PFSK-1 (cell line): ENCODE data around the gene CCDC194.
A peak's percentile ranks its signal among the peaks of the same experiment; 100 is the strongest.

Source experiments
- FOXP2 ChIP-seq: optimal IDR thresholded peaks from 2 replicates; pipeline ENCODE3; 2011; ENCODE audit warnings: borderline replicate concordance, control low read depth, inconsistent platforms; ENCODE audit not compliant: insufficient read depth; ENCODE audit errors: extremely low read length, extremely low read depth
- POLR2AphosphoS5 ChIP-seq: IDR thresholded peaks from 2 replicates; pipeline ENCODE4 v1.6.1; 2012; ENCODE audit warnings: low read depth, mild to moderate bottlenecking, control low read depth, low read length, moderate library complexity
- SIN3A ChIP-seq: IDR thresholded peaks from 2 replicates; pipeline ENCODE4 v1.6.1; 2012; ENCODE audit warnings: mild to moderate bottlenecking, low read length, moderate library complexity, borderline replicate concordance; ENCODE audit not compliant: insufficient read depth
- TAF1 ChIP-seq: IDR thresholded peaks from 2 replicates; pipeline ENCODE4 v1.6.1; 2012; ENCODE audit warnings: low read length, control low read depth, borderline replicate concordance; ENCODE audit not compliant: insufficient read depth
- TF ChIP-seq, protein P1 (sequence below), 2 experiments: IDR thresholded peaks; 2 replicates each; pipeline versions ENCODE4 v1.6.1 to v1.8.0; 2011 to 2012; ENCODE audit warnings: low read depth in 2 of 2, low read length in 2 of 2, control low read depth in 1 of 2, inconsistent platforms in 1 of 2, mild to moderate bottlenecking in 1 of 2, moderate library complexity in 1 of 2; ENCODE audit not compliant: insufficient read depth in 1 of 2

Gene CCDC194

GRCh38 chr19:17414097-17414496, 20.1 kb upstream of the CCDC194 start:
- TF ChIP-seq POLR2AphosphoS5 (no peak), SIN3A (no peak), FOXP2 (no peak), TAF1 (no peak)
- TF ChIP-seq, protein P1, sequence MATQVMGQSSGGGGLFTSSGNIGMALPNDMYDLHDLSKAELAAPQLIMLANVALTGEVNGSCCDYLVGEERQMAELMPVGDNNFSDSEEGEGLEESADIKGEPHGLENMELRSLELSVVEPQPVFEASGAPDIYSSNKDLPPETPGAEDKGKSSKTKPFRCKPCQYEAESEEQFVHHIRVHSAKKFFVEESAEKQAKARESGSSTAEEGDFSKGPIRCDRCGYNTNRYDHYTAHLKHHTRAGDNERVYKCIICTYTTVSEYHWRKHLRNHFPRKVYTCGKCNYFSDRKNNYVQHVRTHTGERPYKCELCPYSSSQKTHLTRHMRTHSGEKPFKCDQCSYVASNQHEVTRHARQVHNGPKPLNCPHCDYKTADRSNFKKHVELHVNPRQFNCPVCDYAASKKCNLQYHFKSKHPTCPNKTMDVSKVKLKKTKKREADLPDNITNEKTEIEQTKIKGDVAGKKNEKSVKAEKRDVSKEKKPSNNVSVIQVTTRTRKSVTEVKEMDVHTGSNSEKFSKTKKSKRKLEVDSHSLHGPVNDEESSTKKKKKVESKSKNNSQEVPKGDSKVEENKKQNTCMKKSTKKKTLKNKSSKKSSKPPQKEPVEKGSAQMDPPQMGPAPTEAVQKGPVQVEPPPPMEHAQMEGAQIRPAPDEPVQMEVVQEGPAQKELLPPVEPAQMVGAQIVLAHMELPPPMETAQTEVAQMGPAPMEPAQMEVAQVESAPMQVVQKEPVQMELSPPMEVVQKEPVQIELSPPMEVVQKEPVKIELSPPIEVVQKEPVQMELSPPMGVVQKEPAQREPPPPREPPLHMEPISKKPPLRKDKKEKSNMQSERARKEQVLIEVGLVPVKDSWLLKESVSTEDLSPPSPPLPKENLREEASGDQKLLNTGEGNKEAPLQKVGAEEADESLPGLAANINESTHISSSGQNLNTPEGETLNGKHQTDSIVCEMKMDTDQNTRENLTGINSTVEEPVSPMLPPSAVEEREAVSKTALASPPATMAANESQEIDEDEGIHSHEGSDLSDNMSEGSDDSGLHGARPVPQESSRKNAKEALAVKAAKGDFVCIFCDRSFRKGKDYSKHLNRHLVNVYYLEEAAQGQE (IDR thresholded peaks at IDR 0.05; ENCODE audit: insufficient read depth in 1 of 2, low read depth in 2 of 2, low read length in 2 of 2), result no peak

DNA sequence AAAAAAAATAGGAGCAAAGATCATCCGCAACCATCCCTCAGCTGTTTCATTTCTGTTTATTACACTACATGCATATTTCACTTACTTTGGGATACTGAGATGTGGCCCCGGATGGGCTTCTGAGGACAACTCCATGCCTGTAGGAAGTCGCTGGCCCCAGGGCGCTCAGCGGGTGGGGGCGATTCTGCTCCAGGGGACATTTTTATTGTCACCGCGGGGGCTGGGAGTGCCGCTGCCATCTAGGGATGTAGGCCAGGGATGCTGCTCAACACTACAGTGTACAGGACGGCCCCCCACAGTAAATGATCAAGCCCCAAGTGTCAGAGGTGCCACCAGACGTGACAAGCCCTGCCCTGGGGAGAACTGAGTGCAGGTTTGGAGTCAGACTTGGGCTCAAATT, 17.8 kb upstream of the CCDC194 start:
- TF ChIP-seq POLR2AphosphoS5, result no peak
- no peak for TF ChIP-seq SIN3A
- TF ChIP-seq TAF1, result no peak
- no peak for TF ChIP-seq FOXP2
- TF ChIP-seq, protein P1 (IDR thresholded peaks at IDR 0.05; ENCODE audit: insufficient read depth in 1 of 2, low read depth in 2 of 2, low read length in 2 of 2), result no peak

DNA sequence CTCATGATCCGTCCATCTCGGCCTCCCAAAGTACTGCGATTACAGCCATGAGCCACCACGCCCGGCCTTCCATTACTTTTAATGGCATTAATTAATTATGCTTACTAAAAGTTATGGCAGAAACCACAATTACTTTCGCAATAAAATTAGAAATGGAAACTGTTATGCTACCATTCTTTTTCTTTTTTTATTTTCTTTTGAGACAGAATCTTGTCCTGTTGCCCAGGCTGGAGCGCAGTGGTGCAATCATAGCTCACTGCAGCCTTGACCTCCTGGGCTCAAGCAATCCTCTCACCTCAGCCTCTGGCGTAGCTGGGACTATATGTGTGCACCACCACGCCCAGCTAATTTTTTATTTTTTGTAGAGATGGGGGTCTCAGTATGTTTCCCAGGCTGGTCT, 16.0 kb upstream of the CCDC194 start:
- TF ChIP-seq FOXP2, result no peak
- TF ChIP-seq, protein P1 (IDR thresholded peaks at IDR 0.05; ENCODE audit: insufficient read depth in 1 of 2, low read depth in 2 of 2, low read length in 2 of 2), result no peak
- no peak for TF ChIP-seq TAF1
- TF ChIP-seq SIN3A, result no peak
- TF ChIP-seq POLR2AphosphoS5, result no peak

DNA sequence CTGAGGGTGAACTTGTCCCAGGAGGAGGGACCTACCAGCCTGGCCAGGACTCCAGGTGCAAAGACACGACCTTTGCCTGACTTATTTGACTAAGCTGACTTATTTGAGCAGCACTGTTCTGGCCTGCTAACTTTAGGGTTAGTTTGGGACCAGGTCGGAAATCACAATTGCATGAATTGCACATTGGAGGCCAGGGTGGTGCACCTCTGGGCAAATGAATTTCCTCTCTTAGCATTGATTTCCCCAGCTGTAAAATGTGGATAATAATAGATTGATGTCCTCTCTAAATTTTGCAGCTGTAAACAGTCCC, 12.8 kb upstream of the CCDC194 start:
- TF ChIP-seq FOXP2 (no peak), POLR2AphosphoS5 (no peak), TAF1 (no peak), SIN3A (no peak)
- TF ChIP-seq, protein P1 (IDR thresholded peaks at IDR 0.05; ENCODE audit: insufficient read depth in 1 of 2, low read depth in 2 of 2, low read length in 2 of 2), result no peak

DNA sequence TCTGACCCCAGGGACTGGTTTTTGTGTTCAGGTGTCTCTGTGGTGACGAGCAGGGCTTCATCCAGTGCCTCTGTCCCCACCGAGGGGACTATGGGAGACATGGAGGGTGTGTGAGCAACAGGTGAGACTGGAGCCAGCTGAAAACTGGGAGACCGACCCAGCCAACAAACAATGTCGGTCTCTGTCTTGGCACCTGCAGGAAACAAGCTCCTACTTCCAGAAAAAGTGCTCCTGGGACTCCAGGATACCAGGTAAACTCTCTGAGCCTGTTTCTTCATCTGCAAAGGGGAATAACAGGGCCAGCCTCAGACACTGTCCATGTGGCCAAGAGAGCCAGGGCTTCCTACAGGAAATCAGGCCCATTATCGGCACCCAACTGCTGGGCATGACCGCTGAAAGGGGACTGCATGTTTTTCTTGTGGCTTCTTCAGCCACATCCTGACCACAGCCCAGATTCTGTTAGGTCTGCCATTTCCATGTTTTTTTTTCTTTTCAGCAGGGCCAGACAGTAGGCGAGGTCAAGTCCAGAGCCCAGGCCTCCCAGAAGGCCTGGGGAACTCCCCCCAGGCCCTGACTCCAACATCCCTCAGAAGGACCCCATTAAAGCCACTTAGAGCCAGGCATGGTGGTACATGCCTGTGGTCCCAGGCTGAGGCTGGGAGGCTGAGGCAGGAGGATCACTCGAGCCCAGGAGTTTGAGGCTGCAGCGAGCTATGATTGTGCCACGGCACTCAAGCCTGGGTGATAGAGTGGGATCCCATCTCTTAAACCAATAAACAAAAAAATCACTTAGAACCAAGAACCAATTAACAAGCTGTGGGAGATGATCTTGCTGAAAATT, 12.3 kb upstream of the CCDC194 start:
- TF ChIP-seq, protein P1 (IDR thresholded peaks at IDR 0.05; ENCODE audit: insufficient read depth in 1 of 2, low read depth in 2 of 2, low read length in 2 of 2), result 0 out of 4 replicates have a peak, but pooled peaks of 1 of the 2 experiments have one; percentile 26
- TF ChIP-seq SIN3A (no peak), TAF1 (no peak), FOXP2 (no peak)
